ENCODE measurements around the gene MRPS25.
"Not testable (repeated sequence)": the region's sequence is repeated elsewhere in the genome, so short reads cannot be mapped to it uniquely, and the experiment has no call there.

MRPS25 gene

DNA sequence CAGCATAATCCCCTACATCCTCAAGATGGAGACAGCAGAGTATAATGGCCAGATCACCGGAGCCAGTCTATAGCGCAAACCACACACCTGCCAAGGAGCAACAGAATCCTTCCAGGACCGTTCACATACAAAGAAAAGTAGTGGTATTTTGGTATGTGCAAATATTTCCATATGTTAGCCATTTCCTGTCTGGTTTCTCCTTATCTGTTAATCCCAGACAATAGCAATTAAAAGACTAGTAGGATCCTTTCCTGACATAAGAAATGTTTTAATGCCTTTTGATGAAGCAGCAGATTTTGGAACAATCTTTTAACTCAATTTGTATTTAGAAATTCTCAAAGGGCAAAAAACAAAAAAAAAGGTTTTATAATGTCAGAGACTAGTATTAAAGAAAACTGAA lies 22.2 kb downstream of the MRPS25 start:
- DNase-seq = no peak

DNA sequence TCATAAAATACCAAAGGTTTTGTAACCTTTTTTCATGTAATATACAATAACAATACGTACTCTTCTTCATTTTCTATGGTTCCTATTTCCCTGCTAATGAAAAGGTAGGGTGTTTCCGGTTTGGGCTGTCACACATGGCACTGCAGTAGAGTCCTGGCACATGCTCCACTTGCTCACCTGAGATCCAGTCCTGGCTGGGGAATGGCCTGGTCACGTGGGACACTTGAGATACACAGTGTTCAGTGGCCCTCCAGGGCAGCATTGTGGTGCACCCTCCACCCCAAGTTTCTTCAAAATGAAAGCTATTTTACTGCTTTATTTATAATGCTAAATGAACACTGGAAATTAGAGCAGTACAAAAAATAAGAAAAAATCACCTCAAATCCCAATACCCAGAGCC lies 23.2 kb downstream of the MRPS25 start:
- DNase-seq = no peak

DNA sequence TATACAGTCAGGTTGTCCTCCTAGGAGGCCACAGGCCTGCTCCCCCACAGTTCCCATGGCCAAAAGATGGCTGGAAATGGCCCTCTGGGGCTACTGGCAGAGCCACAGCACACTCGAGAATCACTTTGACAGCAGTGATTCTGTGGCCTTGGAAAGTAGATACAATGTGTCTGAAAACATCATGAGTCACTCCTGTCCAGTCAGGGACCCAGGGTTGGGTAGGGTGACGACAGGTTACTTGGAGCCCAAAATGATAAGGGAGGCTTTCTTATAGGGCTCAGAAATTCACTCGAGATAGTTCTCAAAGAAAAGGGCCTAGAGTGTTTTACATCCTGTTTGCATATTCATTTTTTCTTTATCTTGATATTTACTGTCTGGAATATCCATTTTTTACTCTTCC lies 24.3 kb downstream of the MRPS25 start:
- DNase-seq = no peak

DNA sequence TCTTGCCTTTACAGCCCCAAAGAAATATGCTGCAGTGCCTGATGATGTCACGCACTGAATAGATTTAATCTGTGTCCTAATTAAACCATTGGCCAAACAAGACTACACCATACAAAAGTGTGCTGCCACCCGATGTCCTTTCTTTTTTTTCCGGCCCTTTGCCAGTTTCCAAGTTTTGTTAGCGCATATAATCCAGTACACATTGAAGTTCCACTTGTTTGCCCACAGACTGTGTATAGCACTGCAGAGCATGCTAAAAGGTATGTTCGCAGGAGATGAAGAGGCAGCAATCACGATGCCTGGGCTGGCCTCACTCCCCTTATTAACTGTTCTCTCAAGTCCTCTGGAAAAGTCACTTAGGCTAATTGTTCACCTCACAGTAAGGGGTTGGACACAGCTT lies 26.8 kb downstream of the MRPS25 start:
- no peak for DNase-seq

DNA sequence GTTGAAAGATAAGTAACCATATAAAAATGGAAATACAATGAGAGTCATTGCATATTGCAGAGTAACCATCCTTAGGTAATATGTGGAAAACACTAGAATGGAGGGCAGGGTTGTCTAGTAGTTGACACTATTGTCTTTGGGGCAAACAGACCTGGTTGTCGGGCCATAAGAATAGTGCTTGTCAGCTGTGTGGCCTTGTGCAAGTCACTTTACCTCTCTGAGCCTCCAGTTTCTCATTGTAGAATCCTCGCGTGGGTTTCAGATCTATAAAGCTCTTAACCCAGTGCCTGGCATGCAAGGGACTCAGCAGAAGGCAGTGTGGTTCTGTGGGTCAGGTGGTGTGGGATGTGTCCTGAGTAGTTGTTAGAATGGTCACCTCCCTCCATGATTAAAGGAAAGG lies 32.0 kb downstream of the MRPS25 start:
- DNase-seq = no peak

DNA sequence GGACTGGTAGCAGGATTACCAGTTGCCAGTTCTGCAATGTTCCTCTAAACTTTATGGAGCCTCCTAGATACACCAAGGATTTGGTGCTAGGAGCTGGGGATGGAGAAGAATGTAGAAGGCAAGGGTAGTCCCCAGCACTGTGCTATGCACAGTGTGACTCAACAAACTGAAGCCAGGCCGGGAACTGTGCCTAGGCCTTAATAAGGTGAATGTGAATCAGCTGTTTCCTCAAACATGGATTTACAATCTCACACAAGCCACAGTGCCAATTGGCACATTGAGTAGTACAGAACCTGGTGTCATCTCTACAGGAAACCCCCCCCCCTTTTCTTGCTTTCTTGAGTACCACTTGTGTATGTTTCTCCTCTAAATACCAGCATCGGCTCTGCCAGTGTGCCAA lies 32.5 kb downstream of the MRPS25 start:
- no peak for DNase-seq

DNA sequence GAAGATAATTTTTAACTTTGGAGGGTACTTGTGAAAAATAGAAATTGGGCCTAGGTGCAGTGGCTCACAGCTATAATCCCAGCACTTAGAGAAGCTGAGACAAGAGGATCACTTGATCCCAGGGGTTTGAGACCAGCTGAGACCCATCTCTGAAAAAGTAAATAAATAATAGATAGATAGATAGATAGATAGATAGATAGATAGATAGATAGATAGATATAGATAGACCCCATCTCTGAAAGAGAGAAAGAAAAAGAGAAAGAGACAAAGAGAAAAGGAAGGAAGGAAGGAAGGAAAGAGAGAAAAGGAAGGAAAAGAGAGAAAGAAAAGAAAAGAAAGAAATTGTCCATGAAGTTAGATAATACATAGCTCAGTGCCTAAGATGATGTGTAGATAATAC lies 35.5 kb downstream of the MRPS25 start:
- no peak for DNase-seq

DNA sequence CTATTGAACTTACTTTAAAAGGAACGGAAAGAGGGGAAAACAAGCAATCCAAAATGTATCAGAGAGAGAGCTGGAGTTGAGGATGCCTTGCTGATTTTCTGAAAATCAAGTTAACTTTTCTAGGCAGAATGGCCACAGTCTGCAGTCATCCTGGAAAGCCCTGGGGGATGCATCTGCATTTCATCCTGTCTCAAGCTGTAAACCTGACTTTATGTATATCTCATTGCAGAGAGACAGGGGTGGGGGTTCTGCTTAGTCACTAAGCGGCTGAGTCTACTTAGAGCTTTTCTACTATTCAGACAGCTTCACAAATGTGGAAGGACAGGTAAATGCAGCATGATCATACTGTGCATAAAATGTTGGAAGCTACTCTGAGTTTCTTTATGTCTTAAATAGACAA lies 41.4 kb downstream of the MRPS25 start:
- DNase-seq = no peak

DNA sequence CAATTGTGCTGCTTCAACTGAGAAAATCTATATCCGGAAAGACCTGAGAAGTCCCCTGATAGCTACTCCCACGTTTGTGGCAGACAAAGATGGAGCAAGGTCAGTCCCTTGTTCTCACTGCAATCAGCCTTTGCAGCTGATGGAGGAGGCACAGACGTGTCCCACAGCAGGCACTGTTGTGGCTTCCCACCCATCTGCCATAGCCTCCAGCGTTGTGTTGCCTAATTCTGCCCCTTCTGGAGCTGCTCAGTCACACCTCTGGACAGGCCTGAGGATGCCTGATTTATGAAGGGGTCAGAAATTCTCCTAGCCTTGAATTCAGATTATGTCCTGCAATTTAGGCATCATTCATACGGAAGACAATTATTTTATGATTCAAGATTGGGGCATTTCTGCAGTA lies 41.9 kb downstream of the MRPS25 start:
- DNase-seq = no peak

DNA sequence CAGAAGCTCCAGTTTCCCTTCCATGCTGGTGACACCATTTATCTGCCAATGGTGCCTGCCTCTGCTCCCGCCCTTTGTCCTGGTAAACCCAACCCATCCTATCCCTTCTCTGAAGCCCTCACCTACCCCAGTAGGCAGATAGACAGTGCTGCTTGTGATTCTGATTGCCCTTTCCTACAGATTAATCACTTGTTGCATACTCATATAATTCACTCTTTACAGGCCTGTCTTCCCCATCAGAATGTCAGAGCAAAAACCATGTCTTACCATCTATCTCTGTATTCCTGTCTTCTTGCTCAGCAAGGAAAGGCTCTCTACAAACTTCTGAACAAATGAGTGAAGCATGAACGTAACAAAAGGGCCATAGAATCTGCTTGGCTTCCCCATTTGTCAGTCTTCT lies 47.9 kb downstream of the MRPS25 start:
- DNase-seq = no peak

DNA sequence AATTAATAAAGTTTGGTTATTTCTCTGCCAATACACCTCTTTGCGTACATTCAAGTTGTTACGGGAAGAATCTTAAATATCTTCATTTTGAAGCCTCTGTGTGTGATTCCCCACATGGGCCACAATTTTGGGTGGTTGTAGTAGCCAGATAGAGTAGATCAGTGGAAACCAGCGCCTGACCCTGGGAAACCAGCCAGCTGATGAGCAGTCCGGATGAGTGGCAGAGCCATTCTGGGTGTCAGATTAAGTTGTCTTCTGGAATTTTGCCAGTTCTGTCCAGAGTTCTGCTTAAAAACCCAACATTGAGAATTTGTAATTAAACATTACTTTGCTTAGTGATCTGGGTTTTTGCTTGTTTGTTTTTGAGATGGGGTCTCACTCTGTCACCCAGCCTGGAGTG lies 49.7 kb downstream of the MRPS25 start:
- DNase-seq = no peak

DNA sequence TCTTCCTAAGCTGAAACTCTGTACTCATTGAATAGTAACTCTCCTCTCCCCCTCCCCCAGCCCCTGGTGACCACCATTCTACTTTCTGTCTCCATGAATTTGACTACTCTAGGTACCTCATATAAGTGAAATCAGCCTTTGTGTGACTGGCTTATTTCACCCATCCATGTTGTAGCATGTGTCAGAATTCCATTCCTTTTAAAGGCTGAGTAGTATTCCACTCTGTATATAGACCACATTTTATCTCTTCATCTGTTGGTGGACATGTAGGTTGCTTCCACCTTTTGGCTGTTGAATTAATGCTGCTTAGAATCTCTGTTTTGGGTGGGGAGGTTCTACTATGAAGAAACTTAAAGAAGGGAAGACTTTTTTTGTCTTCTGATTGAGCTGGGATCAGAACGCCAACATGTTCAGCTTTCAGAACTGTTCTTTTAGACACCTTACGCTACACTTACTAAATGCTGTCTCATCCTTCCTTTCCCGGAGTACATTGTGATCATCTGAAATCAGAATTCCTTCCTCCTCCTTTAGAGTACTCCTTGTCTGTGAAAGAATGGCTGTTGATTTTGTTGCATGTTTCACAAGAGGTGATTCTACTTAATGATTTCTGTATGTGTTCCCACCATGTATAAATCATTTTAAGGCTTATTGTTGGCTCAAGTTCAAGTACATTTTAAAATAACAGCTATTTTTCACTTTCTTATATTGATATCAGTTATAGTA lies 50.3 kb downstream of the MRPS25 start:
- DNase-seq = no peak

DNA sequence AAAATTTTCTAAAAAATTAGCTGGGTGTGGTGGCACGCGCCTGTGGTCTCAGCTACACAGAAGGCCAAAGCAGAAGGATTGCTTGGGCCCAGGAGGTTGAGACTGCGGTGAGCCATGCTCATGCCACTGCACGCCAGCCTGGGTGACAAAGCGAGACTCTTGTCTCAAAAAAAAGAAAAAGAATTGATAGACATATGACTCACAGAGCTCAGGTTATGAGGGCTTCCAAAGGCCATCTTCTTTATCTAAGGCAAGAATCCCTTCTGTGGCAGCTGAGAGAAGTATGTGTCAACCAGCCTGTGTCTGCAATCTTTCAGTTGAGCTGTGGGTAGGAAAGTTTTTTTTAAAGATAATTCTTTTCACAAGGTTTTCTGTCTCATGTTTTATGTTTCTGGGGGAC lies 53.9 kb downstream of the MRPS25 start:
- DNase-seq = no peak

DNA sequence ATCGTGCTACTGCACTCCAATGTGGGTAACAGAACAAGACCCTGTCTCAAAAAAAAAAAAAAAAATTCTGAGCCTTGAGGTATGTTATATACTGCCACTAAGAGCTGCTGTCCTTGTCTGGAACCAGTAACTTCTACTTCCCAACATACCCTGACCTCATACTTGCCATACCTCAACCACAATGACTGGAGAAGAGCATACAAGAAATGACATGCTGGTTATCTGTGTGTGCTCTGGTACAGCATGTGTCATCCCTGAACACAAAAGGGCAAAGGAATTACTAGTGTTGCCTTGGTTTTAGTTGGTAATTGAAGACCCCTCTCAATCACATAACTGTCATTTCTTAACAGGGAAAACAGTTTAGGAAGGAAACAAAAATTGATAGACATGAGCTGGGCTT lies 54.5 kb downstream of the MRPS25 start:
- no peak for DNase-seq

DNA sequence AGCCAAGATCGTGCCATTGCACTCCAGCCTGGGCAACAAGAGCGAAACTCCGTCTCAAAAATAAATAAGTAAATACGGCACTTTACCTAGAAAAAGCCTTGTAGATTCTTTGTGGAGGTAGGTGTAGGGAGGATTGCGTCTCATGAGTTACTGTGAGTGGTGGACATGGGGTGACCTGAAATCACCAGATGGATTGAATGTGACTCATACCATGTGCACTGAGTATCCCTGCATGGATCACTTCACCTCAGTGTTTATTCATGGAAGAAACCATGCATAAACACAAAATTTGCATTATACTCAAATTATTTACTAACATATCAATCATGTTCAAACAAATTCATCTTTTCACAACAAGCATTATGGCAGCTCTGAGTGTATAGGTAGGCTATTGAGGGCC lies 55.9 kb downstream of the MRPS25 start:
- no peak for DNase-seq

DNA sequence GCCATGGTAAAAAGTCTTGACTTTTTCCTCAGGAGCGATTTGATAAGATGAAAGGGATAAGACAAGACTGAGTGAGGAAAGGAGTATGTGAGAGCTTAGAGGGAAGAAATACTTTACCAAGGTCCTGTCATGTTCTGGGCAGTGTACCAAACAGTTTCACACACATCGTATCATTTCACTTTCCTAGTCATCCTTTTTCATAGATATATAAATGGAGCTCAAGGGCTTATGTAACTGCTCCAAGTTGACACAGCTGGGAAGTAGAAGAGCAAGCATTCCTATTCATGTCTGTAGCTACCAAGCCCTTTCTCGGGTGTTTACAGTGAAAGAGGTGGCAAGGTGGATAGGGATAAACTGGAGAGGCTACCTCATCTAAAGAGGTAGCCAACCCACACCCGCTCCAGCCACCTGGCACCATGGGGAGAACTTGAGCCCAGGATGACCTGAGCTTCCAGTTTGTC lies 57.4 kb downstream of the MRPS25 start:
- peak; percentile 1 for DNase-seq

DNA sequence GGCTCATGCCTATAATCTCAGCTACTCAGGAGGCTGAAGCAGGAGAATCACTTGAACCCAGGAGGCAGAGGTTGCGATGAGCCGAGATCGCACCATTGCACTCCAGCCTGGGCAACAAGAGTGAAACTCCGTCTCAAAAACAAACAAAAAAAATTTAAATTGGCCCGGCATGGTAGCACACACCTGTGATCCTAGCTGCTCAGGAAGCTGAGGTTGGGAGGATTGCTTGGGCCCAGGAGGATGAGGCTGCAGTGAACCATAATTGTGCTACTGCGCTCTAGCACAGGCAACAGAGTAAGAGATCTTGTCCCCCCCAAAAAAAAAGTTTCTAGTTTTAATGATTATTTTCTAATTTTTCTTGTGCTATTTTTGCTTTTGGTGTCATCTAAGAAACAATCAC lies 65.9 kb downstream of the MRPS25 start:
- not testable (repeated sequence) for DNase-seq

All from NCI-H1092 (cell line).